SIG-M5 (cell line): ENCODE data around the gene RUSC1.
A peak's percentile ranks its signal among the peaks of the same experiment; 100 is the strongest.

Source experiments
- DNase-seq: peaks from one replicate; lab custom pipeline; 2025; lab: John Stamatoyannopoulos, UW

The RUSC1 gene

GRCh38 chr1:155295183-155295941 is 25.3 kb upstream of the RUSC1 start:
- DNase-seq = no peak

GRCh38 chr1:155295942-155296267 is 24.8 kb upstream of the RUSC1 start:
- no peak for DNase-seq

- DNase-seq = no peak
Measured at GRCh38 chr1:155296661-155297060, 24.0 kb upstream of the RUSC1 start.

GRCh38 chr1:155297384-155297783 is 23.3 kb upstream of the RUSC1 start:
- DNase-seq = no peak

GRCh38 chr1:155300024-155300423 is 20.7 kb upstream of the RUSC1 start:
- DNase-seq = no peak

DNA sequence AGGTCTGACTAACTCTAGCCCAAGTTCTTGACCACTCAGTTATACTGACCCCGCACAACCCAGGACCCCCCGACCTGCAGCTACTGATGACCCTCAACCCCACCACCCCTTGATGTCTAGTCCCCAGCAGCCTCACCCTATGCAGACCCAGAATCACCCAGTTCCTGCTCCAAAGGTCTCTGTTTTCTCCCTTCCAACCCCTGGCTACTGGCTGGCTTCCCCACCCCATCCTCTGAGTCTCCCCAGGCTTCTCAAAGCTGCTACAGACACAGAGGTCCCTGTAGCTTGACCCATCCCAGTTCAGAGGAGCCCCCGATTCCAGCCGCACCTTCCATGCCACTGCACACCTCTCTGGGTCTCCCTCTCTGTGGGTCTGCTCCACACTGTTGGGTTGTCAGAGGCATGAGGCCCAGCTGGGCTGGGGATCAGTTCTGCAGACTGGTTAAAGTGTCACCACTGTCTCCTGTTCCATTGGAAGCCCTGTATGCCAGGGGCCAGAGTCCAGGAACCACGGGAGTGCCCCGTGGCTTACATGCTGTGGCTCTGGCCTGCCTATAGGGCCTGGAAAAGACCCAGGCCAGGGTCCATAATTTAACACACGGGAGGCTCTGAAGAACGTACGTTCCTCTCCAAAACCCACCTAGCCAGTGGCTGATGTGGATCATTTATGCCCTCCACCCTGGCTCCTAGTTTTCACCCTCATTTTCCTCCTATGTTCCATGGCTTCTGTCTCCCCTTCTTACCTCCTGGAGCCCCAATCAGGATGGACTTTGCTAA is 20.0 kb upstream of the RUSC1 start:
- DNase-seq = no peak

- no peak for DNase-seq
Measured at GRCh38 chr1:155301342-155301841, 19.3 kb upstream of the RUSC1 start, which contains the start of gene PKLR. Gene PKLR (minus strand): TSS chr1:155301438. CDS start chr1:155301395, 43 bp downstream.

- DNase-seq = no peak
Measured at GRCh38 chr1:155304558-155305063, 16.1 kb upstream of the RUSC1 start.

DNA sequence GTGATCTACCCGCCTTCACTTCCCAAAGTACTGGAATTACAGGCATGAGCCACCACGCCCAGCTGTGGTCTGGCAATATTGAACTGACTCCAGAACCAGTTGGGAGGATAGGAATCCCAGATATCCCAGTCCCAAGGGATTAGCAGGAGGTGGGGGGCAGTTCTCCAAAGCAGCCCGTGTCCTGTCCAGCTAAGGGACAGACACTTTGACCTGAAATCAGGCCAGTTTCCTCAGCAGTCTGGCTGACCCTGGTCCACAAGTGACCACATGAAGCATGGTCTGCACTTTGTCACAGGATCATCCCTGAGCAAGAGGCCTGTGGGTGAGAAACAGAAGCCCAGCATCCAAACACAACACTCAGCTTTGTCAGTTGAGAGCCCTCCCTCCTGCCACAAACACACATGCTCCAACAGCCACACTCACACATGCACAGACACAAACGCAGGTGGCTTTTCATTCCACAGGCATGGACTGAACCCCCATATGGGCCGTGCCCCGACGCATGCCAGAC is 14.8 kb upstream of the RUSC1 start:
- DNase-seq = no peak

GRCh38 chr1:155307247-155307740 is 13.4 kb upstream of the RUSC1 start:
- no peak for DNase-seq

GRCh38 chr1:155308493-155309422 is 11.9 kb upstream of the RUSC1 start, which contains the start of gene FDPS:
Gene FDPS (plus strand): TSS chr1:155308866. CDS start chr1:155309790, 924 bp downstream.
- peak; percentile 99 for DNase-seq

GRCh38 chr1:155309423-155310021 is 11.2 kb upstream of the RUSC1 start:
- DNase-seq = no peak

DNA sequence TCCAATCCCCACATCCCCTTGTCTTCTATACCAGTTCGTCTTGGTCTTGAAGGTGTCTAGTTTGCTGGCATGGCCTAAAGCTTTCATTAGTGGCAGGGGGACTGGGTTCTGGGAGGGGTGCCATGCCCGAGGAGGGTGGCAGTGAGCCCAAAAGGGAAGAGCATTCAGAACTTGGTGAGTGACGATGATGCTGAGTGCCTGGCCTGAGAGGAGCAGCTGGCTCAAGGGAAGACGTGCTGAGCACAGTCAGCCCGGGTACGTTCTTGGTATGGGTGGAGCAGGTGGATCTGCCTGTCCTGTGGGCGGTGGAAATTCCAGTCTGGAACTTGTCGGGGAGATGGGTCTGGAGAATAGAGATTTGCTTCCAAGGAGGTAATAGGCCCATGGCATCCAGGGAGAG is 7.4 kb upstream of the RUSC1 start:
- no peak for DNase-seq

DNA sequence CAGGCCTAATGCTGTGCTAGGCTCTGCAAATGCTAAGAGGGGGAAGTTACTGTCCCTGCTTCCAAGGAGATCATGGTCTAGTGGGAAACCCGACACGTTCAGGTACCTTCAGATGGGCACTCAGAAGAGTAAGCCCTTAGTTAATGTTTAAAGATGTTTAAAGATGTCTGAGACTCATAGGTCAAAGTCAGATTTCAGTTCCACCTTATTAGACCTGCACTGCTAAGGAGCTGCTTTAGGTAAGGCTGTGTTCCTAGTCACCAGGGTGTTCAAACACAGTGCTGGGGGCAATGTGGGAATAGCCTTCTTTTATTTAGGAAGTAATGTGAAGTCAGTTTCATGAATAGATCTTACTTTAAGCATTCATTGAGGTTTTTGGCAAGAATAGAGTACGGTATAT is 3.8 kb upstream of the RUSC1 start:
- no peak for DNase-seq

DNA sequence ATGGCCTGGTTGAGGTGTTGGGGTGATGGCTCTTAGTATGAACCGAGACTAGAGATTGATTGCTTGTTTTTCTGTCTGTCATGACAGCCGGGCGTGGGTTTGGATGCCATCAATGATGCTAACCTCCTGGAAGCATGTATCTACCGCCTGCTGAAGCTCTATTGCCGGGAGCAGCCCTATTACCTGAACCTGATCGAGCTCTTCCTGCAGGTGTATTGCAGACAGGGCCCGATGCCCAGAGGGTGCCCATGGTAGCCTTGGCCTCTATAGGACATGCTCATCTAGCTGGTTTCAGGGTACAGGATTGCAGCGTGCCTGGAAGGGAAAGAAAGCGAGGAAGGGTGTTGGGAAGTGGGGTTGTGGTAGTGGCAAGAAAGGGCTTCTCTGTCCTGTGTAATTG is 2.6 kb upstream of the RUSC1 start:
- no peak for DNase-seq

- DNase-seq = no peak
Measured at GRCh38 chr1:155319536-155319935, 1.2 kb upstream of the RUSC1 start.

GRCh38 chr1:155320252-155320651 is 442 bp upstream of the RUSC1 start:
- DNase-seq = no peak

- DNase-seq = no peak
Measured at GRCh38 chr1:155321639-155322503, 1.2 kb downstream of the RUSC1 start.

GRCh38 chr1:155322571-155322952 is 1.9 kb downstream of the RUSC1 start:
- DNase-seq = no peak
